ENCODE results near the gene FOXJ3.
A peak's percentile ranks its signal among the peaks of the same experiment; 100 is the strongest.

The FOXJ3 gene

GRCh38 chr1:42333662-42334239 lies 1.3 kb downstream of the FOXJ3 start:
- DNase-seq, result peak in 1 of 2 experiments; percentile 13

- DNase-seq, result no peak
Measured at GRCh38 chr1:42332877-42333276, 2.2 kb downstream of the FOXJ3 start.

GRCh38 chr1:42330215-42330614 lies 4.8 kb downstream of the FOXJ3 start:
- DNase-seq, result no peak

GRCh38 chr1:42328916-42329496 lies 6.0 kb downstream of the FOXJ3 start:
- no peak for DNase-seq

- no peak for DNase-seq
Measured at GRCh38 chr1:42328047-42328625, 6.9 kb downstream of the FOXJ3 start.

- no peak for DNase-seq
Measured at GRCh38 chr1:42325014-42325402, 10.0 kb downstream of the FOXJ3 start.

- no peak for DNase-seq
Measured at GRCh38 chr1:42324398-42325013, 10.5 kb downstream of the FOXJ3 start.

GRCh38 chr1:42323551-42323950 lies 11.5 kb downstream of the FOXJ3 start:
- DNase-seq, result no peak

GRCh38 chr1:42322577-42322976 lies 12.5 kb downstream of the FOXJ3 start:
- DNase-seq, result no peak

- DNase-seq, result no peak
Measured at GRCh38 chr1:42321731-42322130, 13.3 kb downstream of the FOXJ3 start.

GRCh38 chr1:42320708-42321107 lies 14.3 kb downstream of the FOXJ3 start:
- DNase-seq, result no peak

- no peak for DNase-seq
Measured at GRCh38 chr1:42319871-42320484, 15.1 kb downstream of the FOXJ3 start.

- DNase-seq, result no peak
Measured at GRCh38 chr1:42319128-42319851, 15.7 kb downstream of the FOXJ3 start.

GRCh38 chr1:42318601-42319000 lies 16.4 kb downstream of the FOXJ3 start:
- DNase-seq, result no peak

- no peak for DNase-seq
Measured at GRCh38 chr1:42317308-42317707, 17.7 kb downstream of the FOXJ3 start.

GRCh38 chr1:42316292-42316691 lies 18.7 kb downstream of the FOXJ3 start:
- DNase-seq, result no peak

- no peak for DNase-seq
Measured at GRCh38 chr1:42315500-42315899, 19.5 kb downstream of the FOXJ3 start.

- no peak for DNase-seq
Measured at GRCh38 chr1:42313970-42314369, 21.1 kb downstream of the FOXJ3 start.

GRCh38 chr1:42312576-42313212 lies 22.3 kb downstream of the FOXJ3 start:
- no peak for DNase-seq

GRCh38 chr1:42311897-42312296 lies 23.1 kb downstream of the FOXJ3 start:
- DNase-seq, result no peak

- no peak for DNase-seq
Measured at GRCh38 chr1:42311138-42311537, 23.9 kb downstream of the FOXJ3 start.

GRCh38 chr1:42306977-42307376 lies 28.1 kb downstream of the FOXJ3 start:
- DNase-seq, result no peak

GRCh38 chr1:42305639-42306038 lies 29.4 kb downstream of the FOXJ3 start:
- DNase-seq, result no peak

Measured in AML-193 (cell line).